GM19463 (cell line): Measurements from ENCODE around the gene NYAP2.
A peak's percentile ranks its signal among the peaks of the same experiment; 100 is the strongest.

ENCODE experiments used
- ATAC-seq: cut with Tn5 transposase; IDR thresholded peaks from one replicate; pipeline ENCODE4 v1.9.1; 2021; ENCODE audit warnings: mild to moderate bottlenecking, moderate library complexity; ENCODE audit not compliant: unreplicated experiment

Gene NYAP2

DNA sequence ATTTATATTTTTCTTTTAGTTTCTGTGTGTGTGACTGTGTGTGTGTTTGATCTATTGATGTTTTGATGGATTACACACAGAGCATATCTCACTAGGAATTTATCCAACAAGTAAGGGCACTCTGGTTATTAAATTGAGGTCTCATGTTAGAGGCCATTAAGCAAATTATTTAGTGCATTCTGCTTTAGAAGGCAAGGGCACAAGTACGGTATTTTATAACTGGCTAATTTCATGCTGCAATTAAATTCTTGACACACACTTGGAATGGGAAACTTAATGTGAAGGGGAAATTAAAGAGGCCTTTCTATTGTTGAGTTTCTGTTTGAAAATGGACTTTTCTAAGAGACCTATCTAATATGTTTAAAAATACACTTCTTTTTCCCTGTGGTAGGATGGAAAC is 25.8 kb downstream of the NYAP2 start:
- ATAC-seq: no peak

DNA sequence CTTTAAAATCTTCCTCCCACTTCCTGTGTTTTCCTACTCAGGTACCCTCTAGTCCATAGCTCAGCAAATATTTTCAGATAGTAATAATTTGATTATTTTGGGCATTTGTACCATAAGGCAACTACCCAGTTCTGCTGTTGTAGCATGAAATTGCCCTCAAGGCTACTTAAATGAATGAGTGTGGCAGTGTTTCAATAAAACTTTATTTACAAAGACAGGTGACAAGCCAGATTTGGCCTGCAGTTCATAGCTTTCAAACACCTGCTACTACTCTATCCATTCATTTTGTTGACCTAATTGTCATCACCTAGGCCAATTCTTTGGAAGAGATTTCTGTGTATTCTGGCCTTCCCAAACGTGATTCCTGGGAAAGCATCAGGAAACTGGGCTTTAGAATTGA is 28.9 kb downstream of the NYAP2 start:
- no peak for ATAC-seq

DNA sequence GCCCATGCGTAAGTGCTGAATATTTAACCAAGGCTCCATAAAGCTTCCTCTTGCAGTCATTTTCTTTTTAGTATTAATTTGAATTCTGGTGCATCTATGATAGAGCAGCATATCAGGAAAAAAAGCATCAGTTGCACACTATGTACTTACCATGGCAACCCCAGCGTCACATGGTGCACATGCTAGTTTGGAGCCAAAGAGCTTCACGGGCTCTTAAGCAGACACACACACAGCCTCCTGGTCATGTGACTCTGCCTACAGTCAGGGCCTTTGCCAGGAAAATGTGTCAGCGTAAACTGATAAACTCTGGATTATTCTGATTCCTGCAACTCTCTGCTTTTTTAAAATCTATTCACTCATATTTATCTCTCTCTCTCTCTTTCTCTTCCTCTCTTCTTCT is 30.2 kb downstream of the NYAP2 start:
- ATAC-seq: no peak

DNA sequence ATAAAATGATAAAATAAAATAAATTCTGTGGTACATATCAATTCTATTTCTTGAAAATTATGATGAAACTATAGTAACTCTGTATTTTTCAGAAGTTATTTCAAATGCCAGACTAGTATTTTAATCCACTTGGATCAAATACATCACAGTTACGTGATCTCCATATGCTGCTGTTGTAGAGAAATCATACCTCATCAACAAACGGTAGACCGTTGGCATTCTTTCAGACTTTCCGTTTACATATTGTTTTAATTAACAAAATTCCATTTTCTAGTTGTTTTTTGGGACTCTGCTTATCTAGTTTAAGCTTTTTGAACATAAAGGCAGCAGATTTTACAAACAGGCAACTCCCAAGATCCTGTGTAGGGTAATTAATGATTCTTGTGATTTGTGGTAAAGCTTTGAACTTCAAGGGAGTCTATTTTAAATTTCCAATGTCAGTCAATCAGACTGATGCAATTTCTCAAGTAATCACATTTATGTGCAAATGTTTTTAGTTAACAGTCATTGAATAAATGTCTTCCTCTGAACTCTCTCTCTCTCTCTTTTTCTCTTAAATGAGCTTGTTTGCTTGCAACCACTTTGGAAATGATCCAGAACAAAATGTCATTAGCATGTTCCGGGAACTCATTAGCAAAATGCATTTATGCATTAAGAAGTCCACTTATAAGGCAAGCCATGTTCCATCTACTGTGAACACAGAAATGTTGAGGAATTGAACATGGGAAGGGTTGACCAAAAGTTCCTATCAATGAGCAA is 31.8 kb downstream of the NYAP2 start:
- no peak for ATAC-seq

DNA sequence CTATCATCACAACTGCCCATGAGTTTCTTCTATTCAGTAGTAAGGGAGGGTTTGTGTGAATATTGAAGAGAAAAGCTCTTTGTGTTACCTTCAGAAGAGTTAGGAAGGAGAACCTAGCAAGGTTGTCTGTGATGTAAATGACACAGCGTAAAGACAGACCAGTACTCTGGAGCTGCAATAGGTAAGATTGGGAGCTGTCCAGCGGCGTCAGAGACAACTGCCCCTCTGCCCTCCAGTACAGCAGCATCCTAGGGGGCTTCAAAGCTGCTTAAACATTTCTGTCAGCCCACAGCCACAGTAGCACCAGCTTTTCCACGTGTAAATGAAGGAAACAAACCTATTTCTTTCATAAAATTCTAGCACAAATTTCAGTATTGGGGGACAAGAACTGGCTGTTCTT is 34.5 kb downstream of the NYAP2 start:
- ATAC-seq: no peak

DNA sequence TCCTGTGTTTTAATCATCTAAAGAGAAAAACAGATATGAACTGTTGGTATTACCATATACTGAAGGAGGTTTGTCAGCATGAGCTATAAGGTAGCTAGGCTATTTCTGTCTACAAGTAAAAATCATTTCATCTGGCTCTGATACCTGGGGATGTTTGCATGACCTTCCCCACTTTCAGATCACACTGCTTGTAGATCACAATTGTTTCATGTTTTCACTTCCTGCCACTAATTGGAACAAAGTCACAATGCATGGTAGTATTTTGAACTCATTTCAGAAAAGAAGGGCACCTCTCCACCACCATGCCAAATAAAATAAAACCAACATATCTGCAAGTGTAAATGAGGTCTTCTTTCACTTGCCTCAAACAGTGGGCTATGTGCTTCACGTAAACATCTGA is 37.8 kb downstream of the NYAP2 start:
- no peak for ATAC-seq

DNA sequence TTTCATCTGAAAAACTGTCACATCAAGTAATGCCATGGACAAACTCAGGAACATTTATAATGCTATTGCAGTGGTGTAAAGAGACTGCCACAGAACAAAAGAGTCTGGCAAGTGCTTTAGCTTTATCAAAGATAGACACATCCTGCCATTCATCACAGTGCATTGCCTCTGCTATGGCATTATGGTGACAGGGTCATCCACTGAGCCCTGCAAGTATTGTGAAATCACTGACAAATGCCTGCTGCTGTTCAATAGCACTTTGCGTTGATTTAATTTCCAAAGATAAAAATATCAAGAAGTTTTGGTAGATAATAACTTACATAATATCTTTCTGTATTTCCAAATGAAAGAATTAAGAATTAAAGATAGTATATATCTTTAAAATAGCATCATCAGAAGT is 38.7 kb downstream of the NYAP2 start:
- ATAC-seq: no peak

DNA sequence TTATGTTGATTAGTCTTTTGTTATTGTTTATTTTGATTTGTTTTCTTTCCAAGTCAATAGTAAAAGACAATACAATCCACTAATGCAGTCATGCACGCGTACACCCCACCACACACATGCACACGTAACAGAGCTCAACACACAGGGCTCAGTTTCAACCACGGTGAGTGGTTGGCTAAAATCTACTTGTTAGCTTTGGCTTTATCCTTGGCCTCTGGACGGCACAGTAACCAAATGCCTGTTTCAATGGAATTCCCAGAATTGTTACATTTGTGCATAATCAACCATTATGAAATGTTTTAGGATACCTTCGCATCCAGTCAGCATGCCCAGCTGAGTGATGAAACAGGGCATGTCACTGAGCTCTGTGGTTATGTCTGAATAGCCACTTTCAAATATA is 53.2 kb downstream of the NYAP2 start:
- no peak for ATAC-seq

DNA sequence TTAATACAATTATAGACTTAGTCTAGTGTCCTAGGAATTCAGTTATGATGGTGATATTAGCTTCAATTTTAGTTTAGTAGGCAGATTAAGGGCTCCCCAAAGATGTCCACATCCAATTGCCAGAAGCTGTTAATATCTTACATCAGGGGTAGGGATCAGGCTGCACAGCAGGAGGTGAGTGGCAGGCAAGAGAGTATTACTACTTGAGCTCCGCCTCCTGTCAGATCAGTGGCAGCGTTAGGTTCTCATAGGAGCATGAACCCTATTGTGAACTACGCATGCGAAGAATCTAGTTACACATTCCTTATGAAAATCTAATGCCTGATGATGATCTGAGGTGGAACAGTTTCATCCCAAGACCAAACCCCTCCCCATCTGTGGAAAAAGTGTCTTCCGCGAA is 54.9 kb downstream of the NYAP2 start:
- ATAC-seq: no peak

DNA sequence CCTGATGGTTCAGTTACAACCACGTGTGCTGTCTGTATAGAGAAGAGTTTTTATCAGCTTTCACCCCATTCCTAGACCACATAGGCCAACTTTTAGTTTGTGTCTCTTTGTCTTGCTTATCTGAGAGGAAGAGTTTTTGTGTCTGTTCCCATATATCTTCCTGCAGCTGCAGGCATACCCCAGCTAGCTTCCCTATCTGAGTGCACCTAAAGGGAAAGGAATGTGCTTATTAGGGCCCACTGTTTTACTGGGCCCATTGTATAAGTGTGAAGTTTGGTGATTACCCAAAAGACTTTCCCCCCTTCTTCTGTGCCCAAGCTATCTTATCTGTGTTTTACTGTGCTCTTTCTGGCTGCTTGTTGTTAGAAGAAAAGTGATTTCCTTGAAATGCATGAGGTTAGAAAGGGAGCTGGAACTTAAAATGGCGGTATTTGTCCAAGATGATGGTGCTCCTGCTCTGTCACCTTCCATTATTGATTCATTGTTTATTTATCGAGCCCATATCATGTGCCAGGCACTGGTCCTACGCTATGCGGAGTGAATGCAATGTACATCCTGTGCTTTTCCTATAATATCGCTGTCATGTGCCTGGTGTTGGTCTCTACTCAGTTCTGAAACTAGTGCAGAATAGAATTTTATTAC is 57.2 kb downstream of the NYAP2 start:
- ATAC-seq: no peak

DNA sequence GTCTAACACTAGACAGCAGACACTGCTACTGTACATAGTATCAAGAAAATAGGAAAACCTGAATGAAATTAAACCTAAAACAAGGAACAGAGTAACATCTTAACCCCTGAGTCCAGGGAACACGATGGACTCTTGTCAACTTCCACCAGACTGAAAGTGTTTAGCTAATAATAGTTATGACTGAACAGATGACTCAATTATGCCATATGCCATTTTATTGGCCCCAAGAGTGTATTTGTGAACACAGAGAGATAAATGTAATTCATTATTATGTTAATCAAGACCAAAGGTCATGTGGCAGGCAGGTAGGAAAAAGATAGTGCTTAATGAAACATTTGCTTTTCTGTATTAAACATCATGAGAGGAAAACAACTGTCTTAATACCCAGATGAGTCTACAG is 58.0 kb downstream of the NYAP2 start:
- no peak for ATAC-seq

DNA sequence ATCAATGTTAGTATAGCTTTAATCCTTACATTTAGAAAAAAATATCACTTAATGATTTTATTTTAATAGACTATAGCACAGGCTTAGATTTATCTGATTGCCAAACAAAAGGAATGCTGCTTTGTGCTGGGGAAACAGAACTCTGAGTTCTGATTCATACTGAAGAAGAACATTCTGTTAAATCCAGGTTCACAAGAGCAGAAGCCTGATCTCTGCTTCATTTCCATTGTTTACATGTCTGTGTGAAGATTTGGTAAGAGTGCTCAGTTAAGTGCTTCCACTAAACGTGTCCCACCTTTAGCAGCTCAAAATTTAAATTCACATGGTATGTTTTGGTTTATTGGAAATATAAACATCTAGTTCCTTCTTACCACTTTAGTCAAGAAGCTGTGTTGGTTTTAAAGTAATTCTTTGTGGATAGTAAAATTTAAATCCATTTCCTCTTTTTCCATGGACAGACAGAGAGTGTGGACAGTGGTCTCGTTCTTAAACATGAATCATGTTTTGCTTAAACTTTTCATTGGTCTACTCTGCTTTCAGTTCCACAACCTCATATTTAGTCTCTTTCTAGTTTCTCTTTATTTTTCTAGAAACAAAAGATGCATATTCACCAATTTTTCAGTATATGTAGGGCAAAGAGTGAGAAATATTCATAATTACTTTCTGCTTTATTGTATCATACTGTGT is 59.1 kb downstream of the NYAP2 start:
- ATAC-seq: peak; percentile 72

DNA sequence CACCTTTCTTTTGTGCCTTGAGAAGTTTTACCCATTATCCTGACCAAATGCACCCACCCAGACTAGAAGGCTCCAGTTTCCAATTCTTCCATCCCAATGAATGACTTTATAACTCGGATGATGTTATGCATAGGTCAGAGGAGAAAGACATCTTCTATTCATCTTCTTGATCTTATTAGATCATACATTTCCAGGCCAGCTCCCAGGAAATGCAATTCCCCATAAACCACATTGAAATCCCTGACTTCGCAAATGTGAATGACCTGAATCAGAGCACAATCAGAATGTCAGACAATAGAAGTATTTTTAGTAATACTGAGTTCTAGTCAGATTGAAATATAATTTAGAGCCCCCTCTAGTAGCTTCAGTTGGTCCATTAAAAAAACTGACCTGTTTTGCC is 62.9 kb downstream of the NYAP2 start:
- ATAC-seq: no peak

DNA sequence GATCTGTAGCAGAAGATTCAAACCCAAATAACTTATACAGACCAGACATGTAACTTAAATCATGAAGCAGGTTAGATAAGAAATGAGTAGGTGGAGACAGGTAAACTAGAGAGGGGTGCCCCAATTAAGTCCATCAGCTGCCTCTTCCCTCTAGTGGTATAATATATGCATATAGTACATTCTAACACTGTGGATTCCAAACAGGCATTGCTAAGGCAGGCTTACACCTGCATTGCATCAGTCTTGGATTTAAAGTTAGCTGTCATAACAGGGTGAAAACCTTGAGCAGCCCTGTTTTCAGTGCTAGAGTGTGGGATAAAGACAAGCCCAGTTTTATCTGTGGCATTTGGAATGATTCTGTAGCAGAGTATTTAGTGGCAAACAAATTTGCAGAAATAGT is 63.4 kb downstream of the NYAP2 start:
- no peak for ATAC-seq

DNA sequence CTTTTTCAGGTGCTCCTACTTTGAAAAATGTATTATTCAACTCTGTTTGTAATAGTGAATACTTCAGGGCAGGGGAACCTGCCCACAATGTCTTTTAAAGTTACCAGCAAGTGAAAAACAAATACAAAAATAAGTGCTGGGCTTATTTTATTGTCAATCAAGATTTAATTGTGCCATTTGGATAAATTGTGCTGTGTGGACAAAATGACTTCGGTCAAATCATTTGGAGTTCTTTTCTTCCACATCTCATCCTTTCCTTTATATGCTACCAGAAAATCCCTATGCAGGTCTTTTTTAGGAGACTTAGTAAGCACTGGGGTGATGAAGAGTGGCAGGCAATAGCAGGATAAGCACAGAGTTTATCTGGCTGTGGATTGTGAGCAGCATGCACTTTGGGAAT is 63.9 kb downstream of the NYAP2 start:
- ATAC-seq: no peak

DNA sequence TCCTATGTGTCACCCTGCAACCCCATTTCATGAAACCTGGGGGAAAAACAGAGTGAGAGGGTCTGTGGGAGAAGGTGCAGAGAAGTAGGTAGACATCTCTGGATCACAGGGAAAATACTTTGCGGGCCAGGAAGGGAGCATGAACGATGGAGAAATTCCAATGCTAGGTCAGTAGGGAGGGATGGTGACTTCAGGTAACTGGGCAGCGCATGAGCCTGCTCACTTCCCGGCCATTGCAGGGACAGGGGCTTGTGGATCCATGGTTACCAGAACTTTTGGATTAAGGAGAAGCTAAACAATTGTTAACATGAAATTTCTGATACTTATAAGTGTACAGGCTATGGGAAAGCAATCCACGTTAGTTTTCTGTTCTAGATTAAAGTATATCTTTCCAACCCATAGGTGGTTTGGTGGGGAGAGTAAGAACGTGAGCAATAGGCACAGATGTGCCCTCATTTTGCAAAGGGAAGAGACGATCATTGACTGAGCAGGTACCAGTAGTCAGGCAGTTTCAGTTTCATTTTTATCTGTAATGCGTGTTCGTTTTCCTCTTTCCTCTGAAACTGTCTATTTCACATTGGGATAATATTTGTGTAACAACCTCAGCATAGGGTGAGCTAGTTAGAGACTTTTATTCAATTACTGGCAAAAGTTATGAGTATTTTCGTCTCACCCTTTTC is 65.0 kb downstream of the NYAP2 start:
- peak; percentile 89 for ATAC-seq

DNA sequence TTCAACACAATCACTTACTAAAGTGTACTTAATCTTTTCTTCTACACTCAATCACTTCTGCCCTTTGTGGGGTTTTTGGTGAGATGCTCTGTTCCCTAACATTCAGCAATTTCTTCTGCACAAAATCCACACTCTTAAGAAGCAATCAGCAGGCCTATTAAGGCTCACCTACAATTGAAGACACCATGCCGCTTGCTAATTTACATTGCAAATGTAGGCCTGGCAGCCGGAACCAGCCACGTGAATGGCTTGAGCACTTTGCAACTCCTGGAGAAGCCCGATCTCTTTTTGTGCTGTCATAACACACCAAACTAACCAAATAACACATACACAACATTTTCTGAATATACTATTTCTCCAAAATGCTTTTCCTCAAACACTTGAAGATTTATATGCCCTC is 66.3 kb downstream of the NYAP2 start:
- ATAC-seq: no peak

DNA sequence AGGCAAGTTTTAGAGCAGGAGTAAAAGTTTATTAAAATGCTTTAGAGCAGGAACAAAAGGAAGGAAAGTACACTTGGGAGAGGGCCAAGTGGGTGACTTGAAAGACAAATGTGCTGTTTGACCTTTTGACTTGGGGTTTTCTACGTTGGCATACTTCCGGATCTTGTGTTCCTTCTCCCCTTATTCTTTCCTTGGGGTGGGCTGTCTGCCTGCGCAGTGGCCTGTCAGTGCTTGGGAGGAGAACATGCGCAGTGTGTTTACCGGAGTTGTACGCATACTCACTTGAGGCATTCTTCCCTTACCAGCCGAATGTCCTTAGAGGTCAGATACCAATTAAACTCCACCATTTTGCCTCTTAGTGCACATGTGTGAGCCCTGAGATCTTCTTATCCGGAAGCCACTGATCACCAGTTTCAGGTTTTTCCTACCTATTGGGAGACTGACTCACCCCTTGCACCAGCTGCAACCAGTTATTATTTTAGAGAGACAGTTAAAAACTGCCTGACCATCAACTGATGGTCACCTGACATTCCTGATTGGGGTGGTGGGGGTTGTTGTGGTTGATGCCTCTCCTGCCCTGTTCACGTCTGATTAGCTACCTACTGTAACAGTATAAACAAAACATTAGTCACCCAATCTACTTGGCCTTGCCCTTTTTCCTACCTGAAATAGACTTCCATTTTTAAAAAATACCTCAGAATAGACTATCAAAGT is 67.5 kb downstream of the NYAP2 start:
- ATAC-seq: no peak

DNA sequence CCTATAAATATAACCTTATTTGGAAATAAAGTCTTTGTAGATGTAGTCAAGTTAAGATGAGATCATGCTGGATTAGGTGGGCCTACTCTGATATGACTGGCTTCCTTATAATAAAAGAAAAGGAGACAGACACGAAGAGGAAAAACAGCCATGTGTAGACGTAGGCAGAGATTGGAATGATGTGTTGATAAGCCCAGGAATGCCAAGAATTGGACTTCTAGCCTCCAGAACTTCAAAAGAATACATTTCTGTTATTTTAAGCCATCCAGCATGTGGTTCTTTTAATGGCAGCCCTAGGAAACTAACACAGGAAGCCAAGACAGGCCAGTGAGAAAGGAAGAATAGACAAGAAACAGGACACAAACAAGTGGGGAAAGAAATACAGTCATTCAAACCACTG is 68.6 kb downstream of the NYAP2 start:
- ATAC-seq: no peak

DNA sequence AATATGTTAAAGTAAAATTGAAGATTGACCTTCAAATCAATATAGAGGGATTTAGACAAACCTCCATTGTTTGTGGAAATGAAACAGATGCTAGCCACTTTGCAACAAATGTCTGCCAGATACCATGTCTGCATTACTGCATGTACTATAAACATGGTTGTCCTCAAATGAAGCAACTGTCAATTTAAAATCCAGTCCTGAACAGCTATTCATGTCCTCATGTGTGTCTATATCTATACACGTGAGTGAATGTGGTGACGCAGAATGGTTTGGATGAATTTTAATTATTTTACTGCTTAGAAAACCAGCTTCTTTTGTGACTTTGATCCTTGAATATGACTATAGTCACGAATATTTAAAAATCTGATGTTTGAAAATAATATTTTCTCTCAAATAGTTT is 71.5 kb downstream of the NYAP2 start:
- no peak for ATAC-seq

DNA sequence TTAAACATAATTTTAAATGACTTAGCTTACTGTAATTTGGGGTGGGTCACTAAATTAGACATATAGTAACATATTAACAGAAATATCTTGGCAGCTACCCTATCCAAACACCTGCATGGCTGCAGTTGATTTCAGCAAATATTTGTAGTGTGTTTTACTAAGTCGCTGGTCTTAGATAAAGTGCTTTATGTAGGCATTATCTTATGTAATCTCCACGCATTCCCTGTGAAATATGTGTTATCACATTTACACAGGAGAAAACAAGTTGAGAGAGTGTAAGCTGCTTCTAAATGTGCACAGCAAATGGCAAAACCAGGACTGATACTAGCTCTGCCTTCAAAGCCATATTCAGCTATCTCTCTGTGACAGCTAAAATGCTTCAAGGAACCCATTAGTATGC is 72.0 kb downstream of the NYAP2 start:
- ATAC-seq: no peak
